Suprapubic skin (tissue), 4 donors: ENCODE results near the gene MCM5. TPM values are rescaled to one million over a fixed set of nuclear protein-coding genes. Genes with fewer than 3 reads are reported as not detected.

Experiments
- DNase-seq, 2 donors: peaks; one replicate each; pipeline ENCODE4 v3.0.0-alpha.2; 2019; ENCODE audit warnings: low spot score in 2 of 2
- H3K27ac ChIP-seq: fragments of 200-600 bp; sonication (generic); one replicate; pipeline ENCODE4 v1.5.1; 2019
- H3K27me3 ChIP-seq: fragments of 200-600 bp; sonication (generic); one replicate; pipeline ENCODE4 v1.5.1; 2019
- H3K36me3 ChIP-seq: fragments of 200-600 bp; sonication (generic); one replicate; pipeline ENCODE4 v1.5.1; 2019
- H3K4me1 ChIP-seq: fragments of 200-600 bp; sonication (generic); one replicate; pipeline ENCODE4 v1.5.1; 2019
- H3K4me3 ChIP-seq: fragments of 200-600 bp; sonication (generic); one replicate; pipeline ENCODE4 v1.5.1; 2019; ENCODE audit warnings: mild to moderate bottlenecking
- H3K9me3 ChIP-seq: fragments of 200-600 bp; sonication (generic); one replicate; pipeline ENCODE4 v1.5.1; 2019
- EP300 ChIP-seq: sonication (generic); formaldehyde crosslinking; IDR thresholded peaks from one replicate; pipeline ENCODE4 v1.6.1; 2017; ENCODE audit warnings: antibody characterized with exemption
- POLR2A ChIP-seq, 2 donors: fragments of 450-650 bp; IDR thresholded peaks; one replicate each; pipeline ENCODE4 v1.6.1; 2017; ENCODE audit warnings: antibody characterized with exemption in 2 of 2, mild to moderate bottlenecking in 2 of 2, moderate library complexity in 2 of 2
- POLR2AphosphoS5 ChIP-seq, 3 donors: sonication (generic); formaldehyde crosslinking; IDR thresholded peaks; one replicate each; pipeline ENCODE4 v1.6.1; 2017; ENCODE audit warnings: antibody characterized with exemption in 3 of 3
- WGBS: methylation state at CpG from one replicate; pipeline ENCODE4 v1.1.5; 2018; 5-methylcytosine and 5-hydroxymethylcytosine counted together
- total RNA-seq, 4 donors: library from RNA; depleted of rRNA; stranded (reverse); fragments of >200 nt; gene quantifications; one replicate each; pipeline ENCODE4 v1.1.0, GENCODE V29; 2016
- TF ChIP-seq, protein P1 (sequence below), 2 donors: fragments of 200-600 bp in 1 of 2; fragments of 450-650 bp in 1 of 2; sonication (generic) in 1 of 2; IDR thresholded peaks; one replicate each; pipeline ENCODE4 v1.5.1; 2016 to 2019; ENCODE audit warnings: antibody characterized with exemption in 2 of 2, mild to moderate bottlenecking in 1 of 2, moderate library complexity in 1 of 2

Gene MCM5
- total RNA-seq, 4 donors from 2014 or later: 19.7 to 41.3 (median 32.6) TPM

DNA sequence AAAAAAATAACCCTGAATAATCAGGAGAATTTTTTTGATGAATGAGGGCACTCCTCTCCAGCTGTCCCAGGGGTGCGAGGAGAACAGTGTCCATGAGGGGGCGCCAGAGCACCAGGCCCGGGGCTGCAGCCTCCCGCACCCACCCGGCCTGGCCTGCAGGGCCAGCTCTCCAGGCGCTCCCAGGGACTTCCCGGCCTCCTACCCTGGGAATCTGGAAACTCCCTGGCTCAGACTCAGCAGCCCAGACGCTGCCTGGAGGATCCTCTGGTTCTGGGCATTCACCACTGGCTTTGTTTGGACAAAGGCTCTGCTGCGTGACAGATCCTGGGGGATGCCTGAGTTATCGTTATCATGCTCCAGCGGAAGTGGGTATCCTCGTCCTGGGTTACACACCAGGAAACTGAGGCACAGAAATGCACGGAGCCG lies 31.0 kb downstream of the MCM5 start:
- TF ChIP-seq POLR2A (IDR thresholded peaks at IDR 0.05) (no peak), EP300 (no peak), POLR2AphosphoS5 (IDR thresholded peaks at IDR 0.05) (no peak)
- TF ChIP-seq, protein P1, sequence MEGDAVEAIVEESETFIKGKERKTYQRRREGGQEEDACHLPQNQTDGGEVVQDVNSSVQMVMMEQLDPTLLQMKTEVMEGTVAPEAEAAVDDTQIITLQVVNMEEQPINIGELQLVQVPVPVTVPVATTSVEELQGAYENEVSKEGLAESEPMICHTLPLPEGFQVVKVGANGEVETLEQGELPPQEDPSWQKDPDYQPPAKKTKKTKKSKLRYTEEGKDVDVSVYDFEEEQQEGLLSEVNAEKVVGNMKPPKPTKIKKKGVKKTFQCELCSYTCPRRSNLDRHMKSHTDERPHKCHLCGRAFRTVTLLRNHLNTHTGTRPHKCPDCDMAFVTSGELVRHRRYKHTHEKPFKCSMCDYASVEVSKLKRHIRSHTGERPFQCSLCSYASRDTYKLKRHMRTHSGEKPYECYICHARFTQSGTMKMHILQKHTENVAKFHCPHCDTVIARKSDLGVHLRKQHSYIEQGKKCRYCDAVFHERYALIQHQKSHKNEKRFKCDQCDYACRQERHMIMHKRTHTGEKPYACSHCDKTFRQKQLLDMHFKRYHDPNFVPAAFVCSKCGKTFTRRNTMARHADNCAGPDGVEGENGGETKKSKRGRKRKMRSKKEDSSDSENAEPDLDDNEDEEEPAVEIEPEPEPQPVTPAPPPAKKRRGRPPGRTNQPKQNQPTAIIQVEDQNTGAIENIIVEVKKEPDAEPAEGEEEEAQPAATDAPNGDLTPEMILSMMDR (IDR thresholded peaks at IDR 0.05): peak; percentile 96 to 97
- Histone ChIP-seq H3K36me3 (peaks cover 13% of the 10 kb centered on the region), H3K4me3 (no peak overlapping the region), H3K27ac (no peak overlapping the region), H3K9me3 (peaks cover 13% of the 10 kb centered on the region), H3K27me3 (no peaks in the 10 kb centered on the region), H3K4me1 (peaks cover 11% of the 10 kb centered on the region)
- peak; percentile 90 for DNase-seq
- 7% methylated on average over 8 of the region's 14 CpGs for WGBS

DNA sequence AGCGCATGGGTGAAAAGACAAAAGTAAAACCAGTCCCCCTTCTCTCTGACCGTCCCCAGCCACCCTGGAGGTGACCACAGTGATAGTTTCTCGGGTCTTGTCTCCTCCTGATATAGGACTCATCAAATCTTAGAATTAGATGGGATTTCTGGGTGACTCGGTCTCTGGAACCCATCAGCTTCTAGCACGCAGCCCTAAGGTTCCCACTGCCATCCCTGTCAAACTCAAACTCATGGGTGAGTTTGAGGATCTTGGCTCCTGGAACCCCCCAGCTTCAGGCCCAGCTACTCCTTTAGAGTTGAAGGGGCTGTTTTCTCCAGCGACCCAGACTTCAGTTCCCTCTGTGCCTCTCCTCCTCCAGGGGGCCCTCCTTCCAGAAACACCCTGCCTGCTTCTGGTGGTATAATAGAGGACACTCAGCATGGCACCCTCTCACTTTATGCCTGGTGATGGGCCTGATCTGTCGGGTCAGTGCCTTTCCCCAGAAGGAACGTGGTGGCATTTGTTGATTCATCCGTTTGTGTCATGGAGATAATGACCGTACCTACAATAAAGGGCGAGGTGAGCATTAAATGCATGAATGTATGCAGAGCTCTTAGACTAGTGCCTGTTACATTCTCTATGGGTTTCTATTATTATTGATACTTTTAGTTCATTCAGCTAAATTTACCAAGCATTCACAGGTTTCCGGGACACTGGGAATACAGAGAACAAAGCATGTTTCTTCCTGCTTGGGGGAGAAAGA lies 31.7 kb downstream of the MCM5 start:
- H3K4me1 ChIP-seq: peaks cover 11% of the 10 kb centered on the region
- no peak for DNase-seq
- H3K36me3 ChIP-seq: peaks cover 12% of the 10 kb centered on the region
- WGBS: 81% methylated on average over 12 of the region's 12 CpGs
- no peak for TF ChIP-seq POLR2AphosphoS5 (IDR thresholded peaks at IDR 0.05)
- TF ChIP-seq POLR2A (IDR thresholded peaks at IDR 0.05): no peak
- no peaks in the 10 kb centered on the region for H3K27me3 ChIP-seq
- peaks cover 13% of the 10 kb centered on the region for H3K9me3 ChIP-seq
- H3K27ac ChIP-seq: no peak overlapping the region
- H3K4me3 ChIP-seq: no peak overlapping the region

DNA sequence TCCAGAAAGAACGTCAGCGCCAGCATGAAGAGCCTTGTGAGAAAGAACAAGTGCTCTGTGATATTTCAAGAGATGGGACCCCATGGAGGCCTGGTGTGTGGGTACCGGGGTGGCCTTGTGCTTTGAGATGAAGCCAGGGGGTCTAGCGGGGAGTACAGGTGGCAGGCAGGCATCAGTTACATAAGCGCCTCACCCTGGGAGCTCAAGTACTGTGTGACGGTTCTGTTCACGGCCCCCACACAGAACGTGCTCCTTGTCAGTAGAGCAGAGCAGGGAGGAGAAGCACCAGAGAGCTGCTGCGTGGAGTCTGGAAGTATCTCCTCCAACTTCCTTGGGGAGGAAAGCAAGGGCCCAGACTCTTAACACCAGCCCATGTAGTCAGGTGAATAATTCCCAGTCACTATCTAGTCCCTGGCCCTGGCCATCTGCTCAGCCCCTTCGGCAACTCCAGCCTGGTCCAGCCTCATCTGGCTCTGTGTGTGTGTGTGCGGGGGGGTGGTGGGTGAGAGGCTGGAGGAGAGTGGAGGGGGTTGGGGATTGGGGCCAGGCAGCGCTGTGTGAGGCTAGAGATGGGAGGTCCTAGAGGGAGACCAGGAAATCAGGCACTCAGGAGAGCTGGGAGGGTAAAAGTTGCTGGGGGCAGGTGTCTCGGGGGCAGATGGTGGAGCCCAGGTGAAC lies 32.4 kb downstream of the MCM5 start:
- H3K9me3 ChIP-seq: peaks cover 13% of the 10 kb centered on the region
- no peak overlapping the region for H3K4me3 ChIP-seq
- H3K27ac ChIP-seq: no peak overlapping the region
- 92% methylated on average over 12 of the region's 13 CpGs for WGBS
- no peaks in the 10 kb centered on the region for H3K27me3 ChIP-seq
- TF ChIP-seq, protein P1 (IDR thresholded peaks at IDR 0.05): no peak
- TF ChIP-seq POLR2AphosphoS5 (IDR thresholded peaks at IDR 0.05) (no peak), EP300 (no peak), POLR2A (IDR thresholded peaks at IDR 0.05) (no peak)
- H3K4me1 ChIP-seq: peaks cover 11% of the 10 kb centered on the region
- DNase-seq: no peak
- H3K36me3 ChIP-seq: peaks cover 12% of the 10 kb centered on the region

DNA sequence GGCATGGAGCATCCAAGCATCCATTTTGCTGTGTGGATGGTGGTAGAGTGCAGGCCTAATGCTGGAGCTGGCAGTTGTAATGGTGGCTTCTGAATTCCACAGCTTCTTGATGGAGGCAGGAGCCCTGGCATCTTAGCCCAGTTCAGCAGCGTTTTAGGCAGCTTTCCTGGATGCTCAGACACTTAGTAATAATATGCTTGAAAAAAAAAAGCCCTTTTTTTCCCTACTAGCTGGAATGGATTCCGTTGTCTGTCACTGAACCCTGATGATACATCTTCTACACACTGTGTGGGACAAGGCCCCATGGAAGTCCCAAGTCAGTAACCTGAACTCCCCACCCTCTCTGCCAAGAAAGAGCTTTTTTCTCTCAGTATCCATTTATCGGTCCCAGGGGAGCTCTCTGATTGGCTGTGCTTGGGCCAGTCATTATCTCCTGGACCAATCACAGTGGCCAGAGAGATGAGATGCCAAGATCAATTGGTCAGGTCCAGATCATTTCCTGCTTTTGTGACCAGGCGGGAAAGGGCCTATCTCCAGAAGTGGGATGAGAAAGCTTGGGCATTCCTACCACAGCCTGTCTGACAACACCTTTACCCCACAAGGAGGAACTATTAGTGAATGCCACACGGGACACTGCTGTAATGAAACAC lies 34.2 kb downstream of the MCM5 start:
- peaks cover 12% of the 10 kb centered on the region for H3K36me3 ChIP-seq
- no peaks in the 10 kb centered on the region for H3K27me3 ChIP-seq
- TF ChIP-seq, protein P1 (IDR thresholded peaks at IDR 0.05): no peak
- TF ChIP-seq POLR2A (IDR thresholded peaks at IDR 0.05): no peak
- no peak for TF ChIP-seq EP300
- TF ChIP-seq POLR2AphosphoS5 (IDR thresholded peaks at IDR 0.05): no peak
- no peak overlapping the region for H3K27ac ChIP-seq
- no peak for DNase-seq
- 86% methylated on average over 5 of the region's 5 CpGs for WGBS
- H3K4me3 ChIP-seq: no peak overlapping the region
- H3K9me3 ChIP-seq: peaks cover 13% of the 10 kb centered on the region
- H3K4me1 ChIP-seq: peaks cover 11% of the 10 kb centered on the region

DNA sequence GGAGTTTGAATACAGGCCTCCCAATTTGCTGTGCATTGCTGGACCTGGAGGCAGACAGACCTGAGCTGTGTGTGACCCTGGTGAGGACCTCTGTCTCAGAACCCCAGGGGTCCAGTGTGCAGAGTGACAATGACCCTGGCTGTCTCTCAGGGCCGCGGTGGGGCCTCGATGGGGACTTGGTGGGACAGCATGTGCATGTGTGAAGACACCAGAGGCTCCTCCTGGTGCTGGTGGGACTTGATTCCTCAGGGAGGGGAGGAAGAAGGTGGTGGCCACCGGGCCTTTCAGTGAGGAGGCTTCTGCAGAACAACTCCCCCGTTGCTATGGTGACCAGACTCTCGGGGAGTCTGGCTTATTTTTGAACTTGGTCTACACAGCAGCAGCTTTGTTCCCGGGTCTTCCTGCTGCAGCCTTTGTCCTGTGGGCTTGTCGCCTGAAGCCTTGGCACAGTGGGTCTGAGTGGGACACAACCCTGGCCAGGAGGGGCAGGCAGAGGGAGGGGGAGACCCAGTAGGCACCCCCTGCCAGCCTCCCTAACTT lies 35.3 kb downstream of the MCM5 start:
- peaks cover 13% of the 10 kb centered on the region for H3K9me3 ChIP-seq
- H3K4me3 ChIP-seq: no peak overlapping the region
- H3K36me3 ChIP-seq: peaks cover 12% of the 10 kb centered on the region
- H3K27me3 ChIP-seq: no peaks in the 10 kb centered on the region
- H3K27ac ChIP-seq: no peak overlapping the region
- WGBS: 79% methylated on average over 4 of the region's 8 CpGs
- no peak for TF ChIP-seq POLR2A (IDR thresholded peaks at IDR 0.05)
- TF ChIP-seq EP300: no peak
- TF ChIP-seq, protein P1 (IDR thresholded peaks at IDR 0.05): no peak
- TF ChIP-seq POLR2AphosphoS5 (IDR thresholded peaks at IDR 0.05): no peak
- peaks cover 11% of the 10 kb centered on the region for H3K4me1 ChIP-seq
- DNase-seq: no peak
